Neuron (in vitro differentiated cells): ENCODE results near the gene TMEM201.

Experiments
- H2AFZ ChIP-seq: one replicate; pipeline ENCODE4 v1.6.1; 2013; ENCODE audit warnings: low read depth, mild to moderate bottlenecking, inconsistent platforms, low read length, moderate library complexity
- H3K27me3 ChIP-seq: one replicate; pipeline ENCODE4 v1.6.1; 2013; ENCODE audit warnings: low read length; ENCODE audit not compliant: insufficient read depth
- H3K36me3 ChIP-seq: one replicate; pipeline ENCODE4 v1.6.1; 2013; ENCODE audit warnings: low read length; ENCODE audit not compliant: insufficient read depth
- H3K4me1 ChIP-seq: one replicate; pipeline ENCODE4 v1.6.1; 2013; ENCODE audit warnings: low read length; ENCODE audit not compliant: insufficient read depth
- H3K4me3 ChIP-seq: 2 replicates; pipeline ENCODE4 v1.5.1; 2013; ENCODE audit warnings: mild to moderate bottlenecking, low read length, moderate library complexity
- H3K9me3 ChIP-seq: one replicate; pipeline ENCODE4 v1.6.1; 2013; ENCODE audit warnings: low read length

Gene TMEM201, protein sequence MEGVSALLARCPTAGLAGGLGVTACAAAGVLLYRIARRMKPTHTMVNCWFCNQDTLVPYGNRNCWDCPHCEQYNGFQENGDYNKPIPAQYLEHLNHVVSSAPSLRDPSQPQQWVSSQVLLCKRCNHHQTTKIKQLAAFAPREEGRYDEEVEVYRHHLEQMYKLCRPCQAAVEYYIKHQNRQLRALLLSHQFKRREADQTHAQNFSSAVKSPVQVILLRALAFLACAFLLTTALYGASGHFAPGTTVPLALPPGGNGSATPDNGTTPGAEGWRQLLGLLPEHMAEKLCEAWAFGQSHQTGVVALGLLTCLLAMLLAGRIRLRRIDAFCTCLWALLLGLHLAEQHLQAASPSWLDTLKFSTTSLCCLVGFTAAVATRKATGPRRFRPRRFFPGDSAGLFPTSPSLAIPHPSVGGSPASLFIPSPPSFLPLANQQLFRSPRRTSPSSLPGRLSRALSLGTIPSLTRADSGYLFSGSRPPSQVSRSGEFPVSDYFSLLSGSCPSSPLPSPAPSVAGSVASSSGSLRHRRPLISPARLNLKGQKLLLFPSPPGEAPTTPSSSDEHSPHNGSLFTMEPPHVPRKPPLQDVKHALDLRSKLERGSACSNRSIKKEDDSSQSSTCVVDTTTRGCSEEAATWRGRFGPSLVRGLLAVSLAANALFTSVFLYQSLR

GRCh38 chr1:9588551-9589143 lies at the start of gene TMEM201:
Gene TMEM201 (plus strand): TSS chr1:9588911. CDS start chr1:9588931, 20 bp downstream.
- H3K4me3 ChIP-seq = peak within 1 kb of the TSS; percentile 89
- no peaks in the 10 kb centered on the region for H3K9me3 ChIP-seq
- H3K4me1 ChIP-seq = peaks cover 43% of the 10 kb centered on the region
- peak within 1 kb of the TSS; percentile 4 for H2AFZ ChIP-seq
- no peaks in the 10 kb centered on the region for H3K36me3 ChIP-seq
- H3K27me3 ChIP-seq = no peaks in the 10 kb centered on the region

- Histone ChIP-seq H3K36me3 (peaks cover 4% of the 10 kb centered on the region), H3K4me1 (peaks cover 9% of the 10 kb centered on the region), H2AFZ (peak within 1 kb of the TSS; percentile 58)
Measured at GRCh38 chr1:9539165-9539828, 49.4 kb upstream of the TMEM201 start, which contains the start of gene SLC25A33. Gene SLC25A33 (plus strand): TSS chr1:9539465. CDS start chr1:9539692, 227 bp downstream.

GRCh38 chr1:9539829-9540550 lies 48.7 kb upstream of the TMEM201 start:
- Histone ChIP-seq H3K27me3 (no peaks in the 10 kb centered on the region), H3K36me3 (peaks cover 4% of the 10 kb centered on the region), H2AFZ (peak overlapping the region; percentile 58), H3K9me3 (no peaks in the 10 kb centered on the region), H3K4me3 (peak overlapping the region; percentile 71), H3K4me1 (peaks cover 9% of the 10 kb centered on the region)

More at GRCh38 chr1:9539165-9539828, 49.4 kb upstream of the TMEM201 start, which contains the start of gene SLC25A33:
- H3K27me3 ChIP-seq = no peaks in the 10 kb centered on the region
- H3K9me3 ChIP-seq = no peaks in the 10 kb centered on the region
- peak within 1 kb of the TSS; percentile 71 for H3K4me3 ChIP-seq

- H3K36me3 ChIP-seq = peaks cover 4% of the 10 kb centered on the region
- H2AFZ ChIP-seq = no peak overlapping the region
- H3K4me1 ChIP-seq = peaks cover 9% of the 10 kb centered on the region
- no peak overlapping the region for H3K4me3 ChIP-seq
- no peaks in the 10 kb centered on the region for H3K9me3 ChIP-seq
- H3K27me3 ChIP-seq = no peaks in the 10 kb centered on the region
Measured at GRCh38 chr1:9542430-9542829, 46.3 kb upstream of the TMEM201 start.

DNA sequence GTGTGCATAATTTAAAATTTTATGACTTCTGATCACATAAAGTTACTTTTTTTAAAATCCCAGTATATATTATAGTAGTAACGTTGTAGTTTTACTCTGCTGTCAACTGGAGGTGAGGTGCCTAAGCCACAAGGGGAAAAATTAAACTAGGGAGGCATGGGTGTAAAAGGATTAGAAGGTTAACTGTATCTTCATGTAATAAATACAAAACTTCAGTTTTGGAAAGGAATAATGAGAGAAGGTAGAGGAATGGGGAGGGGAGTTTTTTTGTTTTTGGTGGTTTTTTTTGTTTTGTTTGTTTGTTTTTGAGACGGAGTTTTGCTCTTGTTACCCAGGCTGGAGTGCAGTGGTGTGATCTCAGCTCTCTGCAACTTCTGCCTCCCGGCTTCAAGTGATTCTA lies 43.8 kb upstream of the TMEM201 start:
- H3K36me3 ChIP-seq = peaks cover 6% of the 10 kb centered on the region
- peaks cover 3% of the 10 kb centered on the region for H3K9me3 ChIP-seq
- H2AFZ ChIP-seq = no peak overlapping the region
- no peak overlapping the region for H3K4me3 ChIP-seq
- no peaks in the 10 kb centered on the region for H3K27me3 ChIP-seq
- peaks cover 9% of the 10 kb centered on the region for H3K4me1 ChIP-seq

DNA sequence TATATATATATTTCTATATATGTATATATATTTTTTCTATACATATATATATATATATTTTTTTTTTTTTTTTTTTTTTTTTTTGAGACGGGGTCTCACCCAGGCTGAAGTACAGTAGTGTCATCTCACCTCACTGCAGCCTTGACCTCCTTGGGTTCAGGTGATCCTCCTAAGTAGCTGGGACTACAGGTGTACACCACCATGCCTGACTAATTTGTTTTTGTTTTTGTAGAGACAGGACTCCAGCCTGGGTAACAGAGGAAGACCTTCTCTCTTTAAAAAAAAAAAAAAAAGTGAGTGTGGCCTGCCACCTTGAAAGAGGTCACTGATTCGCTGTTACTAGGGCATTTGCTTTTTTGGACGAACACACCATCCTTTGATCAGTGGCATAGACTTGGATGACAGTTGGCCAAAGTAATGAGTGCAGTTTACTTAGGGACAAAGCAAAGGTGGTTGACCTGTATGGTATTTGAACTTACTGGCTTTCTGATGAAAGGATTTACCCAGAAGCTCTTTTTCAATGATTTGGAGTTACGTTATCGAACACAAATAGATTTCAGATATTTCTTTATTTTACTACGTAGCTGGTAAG lies 38.7 kb upstream of the TMEM201 start:
- no peaks in the 10 kb centered on the region for H3K4me1 ChIP-seq
- no peak overlapping the region for H3K4me3 ChIP-seq
- H3K27me3 ChIP-seq = no peaks in the 10 kb centered on the region
- peaks cover 3% of the 10 kb centered on the region for H3K9me3 ChIP-seq
- H2AFZ ChIP-seq = no peak overlapping the region
- peaks cover 16% of the 10 kb centered on the region for H3K36me3 ChIP-seq

DNA sequence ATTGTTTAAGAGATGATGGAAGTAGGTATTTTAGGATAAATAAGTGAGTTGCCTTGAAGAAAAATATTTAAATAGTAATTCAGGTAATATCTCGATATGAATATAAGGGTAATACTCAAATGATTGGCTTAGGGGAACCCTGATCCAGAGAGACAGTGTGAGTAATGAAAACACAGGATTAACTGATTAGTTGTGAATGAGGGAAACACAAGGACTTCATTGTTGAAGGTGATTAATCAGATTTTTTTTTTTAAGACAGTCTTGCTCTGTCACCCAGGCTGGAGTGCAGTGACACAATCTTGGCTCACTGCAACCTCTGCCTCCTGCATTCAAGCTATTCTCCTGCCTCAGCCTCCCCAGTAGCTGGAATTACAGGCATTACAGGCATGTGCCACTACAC lies 36.7 kb upstream of the TMEM201 start:
- H3K9me3 ChIP-seq = peaks cover 3% of the 10 kb centered on the region
- H3K36me3 ChIP-seq = peaks cover 31% of the 10 kb centered on the region
- H3K27me3 ChIP-seq = no peaks in the 10 kb centered on the region
- H3K4me3 ChIP-seq = no peak overlapping the region
- no peak overlapping the region for H2AFZ ChIP-seq
- no peaks in the 10 kb centered on the region for H3K4me1 ChIP-seq

GRCh38 chr1:9553736-9554144 lies 35.0 kb upstream of the TMEM201 start:
- peaks cover 42% of the 10 kb centered on the region for H3K36me3 ChIP-seq
- H2AFZ ChIP-seq = no peak overlapping the region
- H3K4me1 ChIP-seq = peaks cover 3% of the 10 kb centered on the region
- no peaks in the 10 kb centered on the region for H3K9me3 ChIP-seq
- no peaks in the 10 kb centered on the region for H3K27me3 ChIP-seq
- no peak overlapping the region for H3K4me3 ChIP-seq

GRCh38 chr1:9555942-9556341 lies 32.8 kb upstream of the TMEM201 start:
- H3K4me3 ChIP-seq = no peak overlapping the region
- peaks cover 45% of the 10 kb centered on the region for H3K36me3 ChIP-seq
- H2AFZ ChIP-seq = no peak overlapping the region
- H3K9me3 ChIP-seq = peaks cover 2% of the 10 kb centered on the region
- H3K4me1 ChIP-seq = peaks cover 8% of the 10 kb centered on the region
- H3K27me3 ChIP-seq = no peaks in the 10 kb centered on the region

- Histone ChIP-seq H3K4me1 (peaks cover 17% of the 10 kb centered on the region), H3K4me3 (no peak overlapping the region), H3K9me3 (peaks cover 2% of the 10 kb centered on the region), H2AFZ (no peak overlapping the region), H3K27me3 (no peaks in the 10 kb centered on the region), H3K36me3 (peaks cover 40% of the 10 kb centered on the region)
Measured at GRCh38 chr1:9557624-9558023, 31.1 kb upstream of the TMEM201 start.

GRCh38 chr1:9558271-9558945 lies 30.3 kb upstream of the TMEM201 start:
- no peaks in the 10 kb centered on the region for H3K27me3 ChIP-seq
- H3K36me3 ChIP-seq = peaks cover 39% of the 10 kb centered on the region
- H3K4me1 ChIP-seq = peaks cover 17% of the 10 kb centered on the region
- no peak overlapping the region for H2AFZ ChIP-seq
- no peak overlapping the region for H3K4me3 ChIP-seq
- peaks cover 2% of the 10 kb centered on the region for H3K9me3 ChIP-seq
